HL-60 (cell line): ENCODE data around the gene TET3.
A peak's percentile ranks its signal among the peaks of the same experiment; 100 is the strongest.

Experiments
- DNase-seq, 2 experiments: peaks; one replicate each; pipeline ENCODE4 v3.0.0-alpha.2; 2010 to 2020; ENCODE audit warnings: low read depth in 1 of 2, low spot score in 1 of 2
- H3K27ac ChIP-seq: fragments of 250-450 bp; sonication (Bioruptor Pico); replicated peaks from 2 replicates; pipeline ENCODE4 v1.5.1; 2020; ENCODE audit warnings: mild to moderate bottlenecking, moderate library complexity
- H3K27me3 ChIP-seq: fragments of 250-450 bp; sonication (Bioruptor Pico); 2 replicates; pipeline ENCODE4 v1.5.1; 2021; ENCODE audit warnings: mild to moderate bottlenecking, moderate library complexity; ENCODE audit not compliant: insufficient read depth, poor library complexity, severe bottlenecking
- H3K4me3 ChIP-seq: replicated peaks from 2 replicates; pipeline ENCODE4 v1.5.1; 2011; ENCODE audit warnings: mild to moderate bottlenecking, control low read depth, low read length; ENCODE audit not compliant: insufficient read depth
- CTCF ChIP-seq: IDR thresholded peaks from one replicate; pipeline ENCODE4 v1.5.1; 2011; ENCODE audit warnings: low read length, control low read depth, inconsistent platforms; ENCODE audit not compliant: insufficient read depth
- GABPA ChIP-seq: IDR thresholded peaks from 2 replicates; pipeline ENCODE4 v1.6.1; 2012; ENCODE audit warnings: low read depth
- POLR2AphosphoS5 ChIP-seq: IDR thresholded peaks from 2 replicates; pipeline ENCODE4 v1.6.1; 2012; ENCODE audit warnings: low read depth
- REST ChIP-seq: IDR thresholded peaks from 2 replicates; pipeline ENCODE4 v1.6.1; 2012; ENCODE audit warnings: low read depth; ENCODE audit not compliant: insufficient replicate concordance
- SPI1 ChIP-seq: IDR thresholded peaks from 2 replicates; pipeline ENCODE4 v1.6.1; 2012; ENCODE audit warnings: low read depth, mild to moderate bottlenecking, borderline replicate concordance

Gene TET3

GRCh38 chr2:73942664-73943063 is 42.0 kb upstream of the TET3 start:
- TF ChIP-seq REST (no peak), CTCF (no peak), POLR2AphosphoS5 (no peak), SPI1 (no peak), GABPA (no peak)
- H3K4me3 ChIP-seq, result no peak overlapping the region

GRCh38 chr2:73944714-73945113 is 40.0 kb upstream of the TET3 start:
- no peak overlapping the region for H3K4me3 ChIP-seq
- TF ChIP-seq SPI1 (no peak), REST (no peak), POLR2AphosphoS5 (no peak), CTCF (no peak), GABPA (no peak)

More at GRCh38 chr2:73942664-73943063, 42.0 kb upstream of the TET3 start:
- no peak for DNase-seq
- Histone ChIP-seq H3K27me3 (no peaks in the 10 kb centered on the region), H3K27ac (no peak overlapping the region)

GRCh38 chr2:73946215-73946614 is 38.5 kb upstream of the TET3 start:
- no peak overlapping the region for H3K27ac ChIP-seq
- TF ChIP-seq REST (no peak), GABPA (no peak), CTCF (no peak), SPI1 (no peak), POLR2AphosphoS5 (no peak)
- H3K27me3 ChIP-seq, result no peaks in the 10 kb centered on the region
- H3K4me3 ChIP-seq, result no peak overlapping the region
- no peak for DNase-seq

More at GRCh38 chr2:73944714-73945113, 40.0 kb upstream of the TET3 start:
- Histone ChIP-seq H3K27me3 (no peaks in the 10 kb centered on the region), H3K27ac (no peak overlapping the region)
- peak in 1 of 2 experiments; percentile 11 for DNase-seq
